Measurements from ENCODE around the gene SIPA1L3.

- TF ChIP-seq CTCF (IDR thresholded peaks at IDR 0.05) = no peak
- TF ChIP-seq TCF7L2 (IDR thresholded peaks at IDR 0.05; ENCODE audit: low read depth, low read length) = no peak
- TF ChIP-seq POLR2AphosphoS5 (IDR thresholded peaks at IDR 0.05; ENCODE audit: low read depth, low read length) = no peak
Observed at GRCh38 chr19:37942516-37942902, 35.5 kb downstream of the SIPA1L3 start.

Measured in Panc1 (cell line).